Activated T-cell treated with anti-CD3 and anti-CD28 coated beads for 1 hour (primary cell): ENCODE measurements around the gene SOX3.

ENCODE experiments used
- DNase-seq: peaks from one replicate; pipeline ENCODE4 v3.0.0-alpha.2; 2020; ENCODE audit warnings: low read depth

SOX3 gene

DNA sequence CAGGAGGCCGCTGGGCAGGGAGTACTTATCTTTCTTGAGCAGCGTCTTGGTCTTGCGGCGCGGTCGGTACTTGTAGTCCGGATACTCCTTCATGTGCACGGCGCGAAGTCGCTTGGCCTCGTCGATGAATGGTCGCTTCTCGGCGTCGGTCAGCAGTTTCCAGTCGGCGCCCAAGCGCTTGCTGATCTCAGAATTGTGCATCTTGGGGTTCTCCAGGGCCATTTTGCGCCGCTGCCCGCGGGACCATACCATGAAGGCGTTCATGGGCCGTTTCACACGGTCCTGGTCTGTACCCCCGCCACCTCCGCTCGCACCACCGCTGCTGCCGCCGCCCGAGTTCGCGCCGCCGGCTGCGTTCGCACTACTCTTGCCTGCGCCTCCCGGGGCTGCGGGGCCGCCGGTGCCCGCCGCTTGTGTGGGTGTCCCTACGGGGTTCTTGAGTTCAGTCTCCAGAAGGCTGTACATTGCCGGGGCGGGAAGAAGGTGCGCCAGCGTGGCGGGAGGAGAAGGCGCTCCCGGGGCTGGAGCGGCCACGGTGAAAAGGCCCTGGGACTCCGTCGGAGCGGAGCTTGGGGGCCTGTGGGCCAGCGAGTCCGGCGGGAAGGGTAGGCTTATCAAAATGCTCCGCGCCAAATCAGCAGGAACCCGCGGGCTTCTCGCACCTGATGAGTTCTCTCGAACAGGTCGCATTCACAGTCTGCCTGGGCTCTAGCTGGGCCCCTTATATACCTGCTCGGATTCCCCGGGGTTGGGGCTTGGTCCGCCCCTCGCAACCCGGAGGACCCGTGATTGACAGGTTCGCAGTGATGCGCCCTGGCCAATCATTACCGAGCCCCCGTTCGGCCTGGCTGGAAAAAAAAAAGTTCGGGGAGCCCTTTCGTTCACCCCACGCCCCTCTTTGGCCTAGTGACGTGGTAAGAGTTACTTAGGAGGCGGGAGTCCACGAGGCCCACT lies at the start of gene SOX3:
Gene SOX3, minus strand, starts transcription at position 699 of the 954 bp plus-strand sequence. Its CDS starts 9 bp downstream, at position 690.
- no peak for DNase-seq

DNA sequence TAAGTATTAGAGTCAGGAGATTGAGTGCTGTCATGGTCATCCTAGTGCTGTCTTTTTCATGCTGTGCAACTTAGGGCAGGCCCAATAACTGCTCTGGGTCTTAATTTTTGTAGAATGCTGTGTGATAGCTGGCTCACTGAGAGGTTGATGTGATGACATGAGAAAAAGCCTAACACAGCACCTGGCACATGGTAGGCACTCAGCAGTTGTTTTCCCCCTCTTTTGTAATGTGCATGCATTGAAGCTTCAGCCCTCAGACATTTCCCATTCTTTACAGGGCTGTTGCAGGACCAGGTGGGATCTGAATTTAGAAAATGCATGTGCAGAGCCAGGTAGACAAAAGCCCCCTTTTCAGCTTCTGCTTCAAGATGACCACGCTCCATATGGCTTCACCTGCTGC lies 44.1 kb upstream of the SOX3 start:
- DNase-seq, result no peak

DNA sequence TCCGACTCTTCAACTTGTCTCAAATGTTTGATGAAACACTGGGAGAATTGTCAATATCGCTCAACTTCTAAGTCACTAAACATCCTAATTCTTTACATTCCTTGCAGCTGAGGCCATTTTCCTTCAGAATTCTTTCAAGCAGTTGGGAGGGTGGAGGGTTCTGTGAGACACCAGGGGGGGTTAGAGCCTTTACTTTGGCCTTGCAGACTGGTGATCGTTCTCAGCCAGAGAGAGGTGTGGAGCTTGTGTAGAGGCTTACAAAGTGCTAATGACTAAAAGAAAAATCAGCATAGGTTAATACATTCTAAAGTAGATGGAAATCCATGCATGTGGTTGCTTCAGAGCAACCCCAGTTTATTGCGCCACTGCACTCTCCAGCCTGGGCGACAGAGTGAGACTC lies 21.3 kb upstream of the SOX3 start:
- no peak for DNase-seq

DNA sequence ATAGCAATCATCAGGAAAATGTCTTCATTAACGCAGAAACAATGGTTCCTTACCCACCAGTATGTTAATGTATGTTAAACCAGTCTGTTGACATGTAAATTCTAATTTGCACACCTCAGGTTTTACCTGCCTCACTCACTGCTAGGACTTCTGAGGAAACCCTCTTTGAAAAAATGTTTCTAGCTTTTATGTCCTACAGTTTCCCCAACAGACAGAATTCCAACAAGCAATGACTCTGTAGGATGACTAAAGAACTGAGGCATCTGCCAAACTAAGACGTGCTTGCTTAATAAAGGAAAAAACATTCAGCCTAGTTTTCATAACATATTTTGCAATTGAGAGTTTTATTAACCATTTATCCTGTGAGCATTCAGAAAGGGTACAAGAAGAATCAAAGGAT lies 20.6 kb upstream of the SOX3 start:
- DNase-seq, result no peak

DNA sequence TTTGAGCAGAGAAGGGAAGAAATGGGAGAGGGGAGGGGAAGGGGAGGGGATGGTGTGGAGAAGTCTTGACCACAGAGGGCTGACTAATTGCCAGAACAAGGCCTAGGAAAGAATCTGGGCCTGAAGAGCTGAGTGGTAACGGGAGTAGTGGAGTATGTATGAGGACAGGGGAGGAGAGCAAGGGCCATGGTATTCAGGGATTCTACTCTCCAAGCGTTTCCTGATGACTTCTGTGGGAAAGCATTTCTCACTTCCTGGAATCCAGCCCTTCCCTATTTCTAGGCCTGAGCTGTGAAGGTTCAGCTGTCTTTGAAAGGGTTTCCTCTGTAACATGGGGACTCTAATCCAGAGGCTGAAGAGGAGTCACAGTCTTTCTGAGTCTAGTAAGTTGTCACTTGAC lies 19.7 kb upstream of the SOX3 start:
- DNase-seq, result no peak

DNA sequence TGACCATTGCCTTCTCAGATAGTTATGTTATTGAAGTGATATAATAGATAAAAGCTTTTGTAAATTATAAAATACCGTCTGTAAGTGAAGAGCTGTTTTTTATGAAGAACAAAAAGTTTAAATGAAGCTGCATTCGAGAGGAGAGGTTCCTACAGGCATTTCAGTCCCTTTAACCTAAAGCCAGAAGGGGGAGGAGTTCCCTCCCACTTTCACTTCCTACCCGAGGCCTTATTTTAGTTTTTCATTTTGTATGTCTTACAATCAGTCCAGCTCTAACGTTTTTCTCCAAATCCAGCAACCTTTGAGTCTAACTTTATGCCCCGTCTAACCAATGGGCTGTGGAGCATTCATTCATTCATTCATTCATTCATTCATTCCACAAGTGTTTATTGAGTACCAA lies 16.5 kb upstream of the SOX3 start:
- DNase-seq, result no peak

DNA sequence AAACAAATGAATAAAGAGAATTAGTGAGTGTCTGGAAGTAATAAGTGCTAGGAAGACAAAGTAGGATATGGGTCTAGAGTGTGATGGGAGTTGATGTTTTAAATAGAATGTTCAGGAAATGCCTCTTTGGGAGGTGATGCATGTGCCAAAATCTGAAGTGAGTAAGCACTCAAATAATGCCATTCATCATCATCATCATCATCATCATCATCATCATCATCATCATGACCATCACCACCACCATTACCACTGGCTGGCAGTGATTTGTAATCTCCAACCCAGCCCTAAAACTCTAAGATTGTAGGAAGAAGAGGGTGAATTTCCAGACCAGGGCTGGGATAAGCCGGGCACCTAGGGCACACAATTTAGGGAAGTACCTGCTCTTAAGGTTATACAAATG lies 9.7 kb upstream of the SOX3 start:
- no peak for DNase-seq

DNA sequence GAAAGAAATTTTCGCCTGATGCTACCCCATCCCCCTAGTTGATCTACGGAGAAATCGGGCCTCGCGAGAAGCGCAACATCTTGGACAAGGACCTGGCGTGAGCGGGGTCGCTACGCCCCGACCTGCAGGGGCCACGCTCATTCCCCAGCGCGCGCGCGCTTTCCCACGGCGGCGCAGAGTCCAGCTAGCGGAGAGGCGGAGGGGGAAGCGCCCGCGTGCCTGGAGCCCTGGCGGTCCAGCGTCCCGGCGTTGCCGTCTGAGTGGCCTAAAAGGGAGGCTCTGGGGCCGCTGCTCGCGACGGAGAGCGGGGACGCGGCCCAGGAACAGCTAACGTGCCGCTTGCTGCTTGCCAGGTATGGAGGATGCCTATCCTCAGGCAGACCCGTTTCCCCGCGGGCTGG lies 6.0 kb upstream of the SOX3 start:
- no peak for DNase-seq

DNA sequence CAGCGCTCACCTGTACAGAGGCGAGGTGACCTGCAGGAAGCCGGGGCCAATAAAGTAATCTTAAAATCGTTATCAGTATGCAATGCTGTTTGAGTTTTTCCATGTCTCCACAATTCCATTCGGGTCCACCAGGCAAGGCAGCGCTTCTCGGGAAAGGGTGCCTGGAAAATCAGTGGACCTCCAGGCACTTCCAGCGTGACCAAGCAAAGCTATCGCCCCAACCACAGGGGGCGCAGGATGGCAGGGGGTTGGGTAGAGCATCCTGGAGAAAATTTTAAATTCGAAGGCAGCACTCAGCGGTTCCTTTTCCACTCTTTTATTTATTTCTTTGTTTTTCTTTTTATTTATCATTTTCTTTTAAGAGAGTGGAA lies 5.4 kb upstream of the SOX3 start:
- DNase-seq, result no peak

DNA sequence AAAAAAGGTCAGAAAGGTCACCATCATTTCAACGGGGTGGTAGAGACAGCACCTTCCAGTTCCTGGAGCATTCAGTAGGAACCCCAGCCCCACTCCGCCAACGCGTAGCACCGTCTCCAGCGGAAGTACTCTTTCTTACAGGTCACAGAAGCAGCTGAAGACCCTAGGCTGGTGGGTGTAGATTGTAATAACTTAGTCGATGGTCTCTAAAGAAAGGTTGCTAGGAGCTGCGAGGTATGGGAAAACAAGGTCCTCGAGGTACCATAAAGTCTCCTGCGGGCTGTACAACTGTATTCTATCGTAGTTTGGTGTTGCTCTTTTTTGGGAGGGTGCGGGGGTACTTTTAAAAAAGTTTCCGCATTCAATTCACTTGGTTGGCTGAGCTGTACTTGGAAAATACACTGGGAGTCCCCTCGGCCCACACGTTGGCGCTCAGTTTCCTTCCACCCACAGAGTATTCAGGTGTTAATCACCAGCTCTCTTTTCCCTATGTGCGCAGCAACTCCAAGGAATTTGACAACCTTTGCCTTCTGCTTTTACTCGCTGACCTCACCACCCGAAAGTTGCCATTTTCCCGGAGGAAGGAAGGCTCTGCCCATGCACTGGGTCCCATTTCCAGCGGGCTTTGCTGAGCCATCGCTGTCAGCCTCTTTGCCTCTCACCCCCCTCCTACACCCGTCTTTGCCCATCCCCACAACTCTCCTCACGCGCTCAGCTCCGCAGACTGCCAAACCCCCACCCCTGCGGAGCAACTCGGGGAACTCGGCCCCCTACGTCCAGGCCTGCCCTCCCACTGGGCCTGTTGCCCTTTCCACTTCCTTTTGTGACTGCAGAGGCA lies 4.8 kb upstream of the SOX3 start:
- DNase-seq, result no peak

DNA sequence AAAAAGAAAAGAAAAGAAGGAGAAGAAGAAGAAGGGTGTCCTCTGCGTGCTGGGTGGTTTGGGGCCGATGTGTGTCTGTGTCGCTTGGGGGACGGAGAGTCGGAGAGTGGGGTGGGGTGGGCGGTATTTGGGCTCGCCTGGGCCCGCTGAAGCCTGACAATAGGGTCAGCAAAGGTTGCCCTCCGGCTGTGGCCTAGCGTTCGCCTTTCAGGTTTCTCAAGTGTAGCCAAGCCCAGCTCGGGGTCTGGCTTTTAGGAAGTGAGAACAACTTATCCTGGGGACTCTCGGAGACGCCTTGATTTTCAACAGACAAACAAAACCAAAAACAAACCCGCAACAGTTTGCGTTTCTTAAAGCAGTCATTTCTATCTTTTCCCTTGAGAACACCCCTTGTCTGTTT lies 4.1 kb upstream of the SOX3 start:
- DNase-seq, result no peak

DNA sequence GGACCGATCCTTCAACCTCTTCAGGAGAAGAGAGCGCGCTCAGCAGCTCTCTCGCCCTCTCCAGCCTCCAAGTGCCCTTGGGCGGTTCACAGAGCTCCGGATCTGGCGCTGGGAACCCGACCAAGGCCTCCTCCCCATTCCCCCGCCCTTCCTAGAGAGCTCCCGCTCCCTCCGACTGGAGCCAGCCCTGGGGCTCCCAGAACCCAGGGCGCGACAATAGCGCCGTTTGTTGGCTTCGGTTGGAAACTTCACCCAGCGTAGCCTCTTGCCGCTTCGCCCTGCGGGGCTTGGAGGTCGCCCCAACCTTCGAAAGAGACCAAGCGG lies 3.1 kb upstream of the SOX3 start:
- no peak for DNase-seq

DNA sequence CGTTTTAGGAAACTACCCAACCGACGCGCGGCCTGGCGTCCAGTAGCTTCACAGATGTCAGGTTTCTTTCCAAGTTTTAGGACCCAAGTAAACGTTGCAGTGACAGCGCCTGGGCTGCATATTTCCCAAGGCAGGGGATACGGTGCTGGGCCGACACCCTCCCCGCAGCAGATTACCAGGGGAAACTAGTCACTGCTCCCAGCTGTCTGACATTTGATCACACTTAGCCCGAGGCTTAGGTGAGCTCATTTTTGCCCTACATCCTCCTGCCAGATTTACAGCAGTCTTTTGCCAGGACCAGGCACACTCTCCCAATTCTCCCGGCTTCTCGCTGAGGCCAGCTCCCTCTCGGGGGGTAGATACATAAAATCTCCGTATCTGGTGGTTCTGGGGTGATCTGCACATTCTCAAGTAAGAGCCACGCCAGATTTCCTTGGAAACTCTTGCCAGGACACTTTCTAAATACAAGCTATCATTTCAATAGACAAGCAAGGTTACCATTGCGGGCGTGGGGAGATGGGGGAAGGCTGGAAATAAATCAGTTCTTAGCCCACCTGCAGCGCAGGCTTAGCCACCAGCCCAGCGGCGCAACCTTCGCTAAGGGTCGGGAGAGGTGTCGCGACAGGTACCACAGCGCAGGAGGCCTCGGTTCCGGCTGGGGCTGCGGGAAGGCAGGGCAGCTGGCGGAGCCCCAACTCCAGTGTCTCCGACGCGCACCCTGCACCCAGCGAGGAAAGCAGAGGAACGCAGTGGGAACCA lies 2.5 kb upstream of the SOX3 start:
- DNase-seq, result no peak

DNA sequence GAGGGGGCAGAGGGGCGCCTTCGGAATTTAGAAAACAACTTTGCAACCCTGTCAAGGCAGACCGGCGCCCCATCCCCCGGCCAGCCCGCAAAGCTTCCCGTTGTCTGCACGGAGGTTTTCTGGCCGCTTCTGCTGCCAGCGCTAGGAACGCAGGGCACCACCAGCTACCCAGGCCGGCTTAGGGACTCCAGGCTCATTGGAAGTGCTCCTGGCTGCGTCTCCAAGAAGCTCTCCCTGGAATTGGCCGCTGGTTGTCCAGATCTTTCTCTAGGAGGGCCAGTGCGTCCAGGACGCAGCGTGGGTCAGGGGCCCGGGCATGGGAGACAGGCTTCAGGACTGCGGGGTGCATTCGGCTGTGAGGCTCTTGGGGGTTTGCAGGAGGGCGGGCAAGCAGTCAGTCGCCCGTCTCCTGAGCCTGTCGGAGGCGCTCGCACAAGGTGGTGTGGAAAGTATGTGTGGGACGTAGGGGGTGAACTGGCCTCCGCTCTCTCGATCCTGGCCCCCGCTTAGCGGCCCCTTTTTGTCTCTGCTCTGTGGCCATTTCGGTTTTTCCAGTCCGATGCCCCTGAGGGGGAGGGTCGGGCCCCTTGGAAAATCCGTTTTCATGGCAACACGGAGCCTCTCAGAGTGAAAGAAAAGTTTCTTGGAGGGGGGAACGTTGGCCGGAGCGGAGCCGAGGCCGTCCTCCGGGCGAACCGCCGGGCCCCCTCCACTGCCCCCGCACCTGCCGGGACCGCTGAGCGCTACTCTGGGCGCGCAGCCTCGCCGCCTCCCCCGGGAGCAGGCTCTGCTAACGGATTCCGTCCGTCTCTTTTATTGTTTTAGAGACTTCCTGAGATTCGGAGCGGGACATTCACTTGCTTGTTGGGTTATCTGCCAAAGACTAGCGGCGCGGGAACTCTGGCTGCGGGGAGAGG lies 810 bp upstream of the SOX3 start:
- DNase-seq, result no peak

DNA sequence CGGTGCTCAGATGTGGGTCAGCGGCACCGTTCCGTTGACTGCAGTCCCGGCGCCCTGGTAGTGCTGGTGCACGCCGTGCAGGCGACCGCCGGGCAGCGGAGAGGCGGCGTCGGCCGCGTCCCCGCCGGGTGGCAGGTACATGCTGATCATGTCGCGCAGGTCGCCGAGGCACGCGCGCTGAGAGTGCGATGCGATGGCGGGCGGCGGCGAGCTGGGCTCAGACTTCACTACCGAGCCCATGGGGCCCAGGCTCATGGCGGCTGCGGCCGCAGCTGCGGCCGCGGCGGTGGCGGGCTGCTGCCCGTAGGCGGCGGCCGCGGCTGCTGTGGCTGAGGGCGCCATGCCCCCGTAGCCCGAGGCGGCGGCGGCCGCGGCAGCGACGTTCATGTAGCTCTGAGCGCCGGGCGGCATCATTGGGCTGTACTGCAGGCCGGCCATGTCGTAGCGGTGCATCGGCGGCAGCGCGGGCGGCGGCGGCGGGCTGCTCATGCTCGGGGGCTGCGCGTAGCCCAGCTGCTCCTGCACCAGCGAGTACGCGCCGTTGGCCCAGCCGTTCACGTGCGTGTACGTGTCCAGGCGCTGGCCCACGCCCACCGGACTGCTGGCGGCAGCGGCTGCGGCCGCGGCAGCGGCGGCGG lies 1.0 kb downstream of the SOX3 start:
- DNase-seq, result no peak

DNA sequence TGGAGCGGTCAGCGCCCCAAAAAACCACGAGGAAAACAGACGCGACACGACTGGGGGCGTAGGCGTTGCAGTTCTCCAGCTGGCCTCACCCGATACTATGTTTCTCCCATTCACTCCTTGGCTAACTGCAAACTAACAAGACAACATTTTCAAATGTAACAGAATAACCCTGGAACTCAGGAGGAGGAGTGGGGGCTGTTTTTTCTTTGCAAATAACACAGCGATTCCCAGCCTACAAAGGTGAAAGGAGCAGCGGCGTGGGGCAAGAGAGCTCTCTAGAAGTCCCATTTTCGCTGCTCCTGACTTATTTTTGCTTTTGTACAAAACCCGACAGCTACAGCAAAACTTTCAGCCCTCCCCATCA lies 1.6 kb downstream of the SOX3 start:
- DNase-seq, result no peak

DNA sequence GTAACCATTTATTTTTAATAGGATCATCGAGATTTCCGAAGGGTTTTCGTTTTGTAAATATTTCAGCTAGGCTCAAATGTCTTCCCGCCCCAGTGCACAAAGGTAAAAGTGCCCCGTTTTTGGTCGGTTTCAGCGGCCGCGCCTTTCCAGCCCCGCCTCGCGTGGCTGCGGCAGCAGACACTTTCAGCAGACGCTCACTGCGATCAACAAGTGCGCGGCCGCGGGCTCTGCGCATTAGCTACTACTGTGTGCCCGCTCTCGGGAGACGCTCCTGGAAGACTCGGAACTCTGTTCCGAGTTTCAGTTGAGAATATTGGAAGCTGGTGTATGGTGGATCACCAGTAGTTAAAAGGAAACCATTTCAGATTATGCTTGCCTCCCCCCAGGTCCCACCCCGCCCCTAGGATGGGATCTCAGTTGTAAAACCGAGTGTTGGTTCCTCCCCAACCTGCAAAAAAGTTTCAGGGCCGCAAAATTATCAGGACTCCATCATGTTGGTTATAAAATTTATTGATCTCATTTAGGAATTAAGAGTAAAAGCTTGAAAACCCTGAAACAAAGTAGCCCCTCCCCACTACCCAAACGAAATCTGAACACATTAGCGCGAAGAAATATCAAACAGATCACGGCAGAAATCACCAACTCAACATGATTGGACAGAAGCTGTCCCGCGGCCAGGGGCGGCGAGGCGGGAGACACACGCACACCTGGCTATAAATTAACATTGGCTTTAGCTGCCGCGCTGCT lies 2.2 kb downstream of the SOX3 start:
- no peak for DNase-seq

DNA sequence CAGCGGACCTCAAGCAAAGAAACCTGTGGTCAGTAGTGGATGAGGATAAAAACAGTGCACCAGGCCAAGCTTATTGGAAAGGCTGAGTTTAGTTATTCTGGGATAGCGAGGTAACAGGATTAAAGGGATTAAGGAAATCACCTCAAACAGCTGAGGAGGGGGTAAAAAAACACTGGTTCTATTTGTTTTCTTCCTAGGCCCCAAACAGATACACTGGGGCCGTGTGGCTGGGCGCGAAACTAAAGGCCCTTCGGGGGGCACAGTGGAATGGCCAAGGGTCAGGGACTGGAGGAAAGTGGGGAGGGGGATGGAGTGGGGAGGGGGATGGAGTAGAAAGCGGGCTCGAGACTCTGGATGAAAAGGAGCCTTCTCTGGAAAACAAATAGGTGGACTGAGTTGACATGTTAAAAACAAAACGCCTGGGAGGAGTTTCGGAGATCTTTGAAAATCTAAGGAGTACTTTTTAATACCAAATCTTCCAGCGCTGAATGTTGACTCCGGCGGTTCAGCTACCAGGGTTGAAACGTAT lies 2.9 kb downstream of the SOX3 start:
- DNase-seq, result no peak

DNA sequence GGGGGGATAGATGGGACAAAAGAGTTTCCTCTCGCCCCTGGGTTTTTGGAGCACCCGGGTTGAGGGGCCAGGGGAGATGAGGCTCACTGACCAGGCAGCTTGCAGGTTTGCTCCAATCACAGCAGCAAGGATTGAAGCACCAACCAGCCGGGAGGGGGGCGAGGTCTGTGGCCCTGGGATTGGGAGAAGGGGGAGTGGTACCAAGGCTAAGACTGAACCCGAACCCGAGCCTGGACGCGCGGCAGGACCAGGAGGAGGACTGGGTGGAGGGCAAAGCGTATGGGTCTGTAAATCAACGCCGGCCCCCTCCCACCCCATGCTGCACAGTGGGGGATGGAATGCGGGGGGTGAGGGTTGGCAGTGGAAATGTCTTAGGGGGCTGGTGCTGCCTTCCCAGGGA lies 3.5 kb downstream of the SOX3 start:
- no peak for DNase-seq

DNA sequence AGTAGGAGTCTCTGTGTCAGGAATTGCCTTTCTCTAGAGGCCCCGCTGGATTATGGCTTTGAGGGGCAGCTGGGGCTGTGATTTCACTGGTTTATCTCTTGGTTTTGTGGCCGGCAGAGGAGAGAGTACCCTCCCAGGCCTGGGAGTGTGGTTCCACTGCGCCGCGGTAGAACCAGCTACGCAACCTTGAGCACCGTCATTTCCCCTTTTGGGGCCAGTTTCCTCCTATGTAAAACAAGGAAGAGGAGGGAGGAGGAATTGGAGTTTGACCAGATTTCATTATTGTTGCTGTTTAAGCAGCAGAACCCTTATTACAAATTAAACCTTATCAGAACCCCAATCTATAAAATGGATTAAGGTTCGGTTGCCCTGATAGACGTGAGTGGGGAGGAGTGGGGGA lies 4.4 kb downstream of the SOX3 start:
- DNase-seq, result no peak
